ENCODE results near the gene ITPR2.
A peak's percentile ranks its signal among the peaks of the same experiment; 100 is the strongest.

The ITPR2 gene

GRCh38 chr12:26748412-26748740 lies 84.6 kb downstream of the ITPR2 start:
- Histone ChIP-seq H3K9me3 (ENCODE audit: control insufficient read depth, low read length) (no peaks in the 10 kb centered on the region), H2AFZ (ENCODE audit: low read depth, low read length) (no peak overlapping the region)
- 95% methylated on average over 2 of the region's 2 CpGs for WGBS

DNA sequence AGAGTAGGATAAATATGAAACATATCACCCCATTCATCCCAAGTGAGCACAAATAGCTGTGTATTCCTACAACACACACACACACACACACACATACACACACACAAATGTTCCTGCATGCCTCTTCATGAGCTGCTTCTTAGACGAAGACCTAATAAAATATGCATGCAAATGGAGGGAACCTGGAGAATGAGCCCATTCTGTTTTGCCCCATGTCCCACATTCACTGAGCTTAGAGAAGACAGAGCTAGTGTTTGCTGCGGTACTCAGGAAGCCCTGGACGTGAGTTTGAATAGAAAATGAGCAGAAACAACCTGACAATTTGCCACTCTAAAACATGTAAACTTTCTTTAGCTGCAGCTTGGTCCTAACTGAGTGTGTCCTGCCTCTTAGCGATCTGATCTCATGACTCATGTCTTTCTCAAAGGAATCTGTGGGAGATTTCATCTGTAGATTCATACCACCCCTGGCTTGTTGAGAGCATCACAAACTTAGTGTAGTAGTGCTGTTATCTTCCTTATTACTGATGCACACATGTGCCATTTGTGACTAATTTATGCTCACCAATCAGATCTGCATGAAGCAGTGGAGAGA lies 86.8 kb downstream of the ITPR2 start:
- no peak overlapping the region for H4K91ac ChIP-seq (ENCODE audit: low read length)
- no peak overlapping the region for H3K4me3 ChIP-seq (ENCODE audit: insufficient read depth in 1 of 2, low read depth in 1 of 2, low read length in 2 of 2)
- no peak overlapping the region for H3K23ac ChIP-seq (ENCODE audit: low read length in 2 of 2)
- peak overlapping the region in 1 of 2 experiments; percentile 9 for H3K18ac ChIP-seq (ENCODE audit: low read depth in 1 of 2, low read length in 2 of 2)
- no peak overlapping the region for H4K8ac ChIP-seq (ENCODE audit: low read length)
- peaks cover 7% of the 10 kb centered on the region for H3K4me1 ChIP-seq (ENCODE audit: control insufficient read depth, insufficient read depth, low read depth, low read length)
- H3K36me3 ChIP-seq (ENCODE audit: control insufficient read depth in 1 of 2, insufficient read depth in 2 of 2, low read depth in 1 of 2, low read length in 2 of 2) = no peaks in the 10 kb centered on the region
- no peak overlapping the region for H2BK12ac ChIP-seq (ENCODE audit: low read length in 2 of 2)
- H3K4ac ChIP-seq (ENCODE audit: low read depth in 1 of 2, low read length in 2 of 2) = no peak overlapping the region
- no peak overlapping the region for H2BK15ac ChIP-seq (ENCODE audit: low read depth, poor library complexity, severe bottlenecking)
- peak overlapping the region; percentile 0 for H3K4me2 ChIP-seq (ENCODE audit: low read length, poor library complexity, severe bottlenecking)
- H2BK5ac ChIP-seq (ENCODE audit: low read depth, low read length, poor library complexity, severe bottlenecking) = no peak overlapping the region
- H2AK5ac ChIP-seq (ENCODE audit: low read length, severe bottlenecking) = no peak overlapping the region
- H3K9ac ChIP-seq (ENCODE audit: low read length) = no peak overlapping the region
- DNase-seq = peak; percentile 85
- no peaks in the 10 kb centered on the region for H3K27me3 ChIP-seq (ENCODE audit: control insufficient read depth in 1 of 2, insufficient read depth in 1 of 2, low read length in 2 of 2)
- H3K9me3 ChIP-seq (ENCODE audit: control insufficient read depth, low read length) = no peaks in the 10 kb centered on the region
- H2AFZ ChIP-seq (ENCODE audit: low read depth, low read length) = no peak overlapping the region
- peaks cover 22% of the 10 kb centered on the region for H3K79me1 ChIP-seq (replicated peaks; ENCODE audit: low read length, poor library complexity, severe bottlenecking)
- H3K14ac ChIP-seq (ENCODE audit: low read length in 2 of 2) = no peak overlapping the region
- WGBS = 0% methylated on average over 3 of the region's 4 CpGs
- peak overlapping the region; percentile 43 for H3K27ac ChIP-seq (ENCODE audit: low read length, poor library complexity, severe bottlenecking)
- H2BK120ac ChIP-seq (ENCODE audit: low read depth, low read length) = no peak overlapping the region

More at GRCh38 chr12:26748412-26748740, 84.6 kb downstream of the ITPR2 start:
- DNase-seq = no peak
- H3K23ac ChIP-seq (ENCODE audit: low read length in 2 of 2) = no peak overlapping the region
- no peak overlapping the region for H3K4me2 ChIP-seq (ENCODE audit: low read length, poor library complexity, severe bottlenecking)
- H2BK12ac ChIP-seq (ENCODE audit: low read length in 2 of 2) = no peak overlapping the region
- no peak overlapping the region for H4K8ac ChIP-seq (ENCODE audit: low read length)
- no peaks in the 10 kb centered on the region for H3K36me3 ChIP-seq (ENCODE audit: control insufficient read depth in 1 of 2, insufficient read depth in 2 of 2, low read depth in 1 of 2, low read length in 2 of 2)
- H3K4me3 ChIP-seq (ENCODE audit: insufficient read depth in 1 of 2, low read depth in 1 of 2, low read length in 2 of 2) = no peak overlapping the region
- H2BK120ac ChIP-seq (ENCODE audit: low read depth, low read length) = no peak overlapping the region
- peaks cover 7% of the 10 kb centered on the region for H3K4me1 ChIP-seq (ENCODE audit: control insufficient read depth, insufficient read depth, low read depth, low read length)
- peak overlapping the region; percentile 24 for H3K9ac ChIP-seq (ENCODE audit: low read length)
- H4K91ac ChIP-seq (ENCODE audit: low read length) = no peak overlapping the region
- no peaks in the 10 kb centered on the region for H3K27me3 ChIP-seq (ENCODE audit: control insufficient read depth in 1 of 2, insufficient read depth in 1 of 2, low read length in 2 of 2)
- peak overlapping the region; percentile 14 for H2BK5ac ChIP-seq (ENCODE audit: low read depth, low read length, poor library complexity, severe bottlenecking)
- no peak overlapping the region for H3K14ac ChIP-seq (ENCODE audit: low read length in 2 of 2)
- peak overlapping the region; percentile 85 for H3K27ac ChIP-seq (ENCODE audit: low read length, poor library complexity, severe bottlenecking)
- no peak overlapping the region for H2AK5ac ChIP-seq (ENCODE audit: low read length, severe bottlenecking)
- H2BK15ac ChIP-seq (ENCODE audit: low read depth, poor library complexity, severe bottlenecking) = no peak overlapping the region
- no peak overlapping the region for H3K18ac ChIP-seq (ENCODE audit: low read depth in 1 of 2, low read length in 2 of 2)
- H3K4ac ChIP-seq (ENCODE audit: low read depth in 1 of 2, low read length in 2 of 2) = no peak overlapping the region
- H3K79me1 ChIP-seq (replicated peaks; ENCODE audit: low read length, poor library complexity, severe bottlenecking) = peaks cover 21% of the 10 kb centered on the region

DNA sequence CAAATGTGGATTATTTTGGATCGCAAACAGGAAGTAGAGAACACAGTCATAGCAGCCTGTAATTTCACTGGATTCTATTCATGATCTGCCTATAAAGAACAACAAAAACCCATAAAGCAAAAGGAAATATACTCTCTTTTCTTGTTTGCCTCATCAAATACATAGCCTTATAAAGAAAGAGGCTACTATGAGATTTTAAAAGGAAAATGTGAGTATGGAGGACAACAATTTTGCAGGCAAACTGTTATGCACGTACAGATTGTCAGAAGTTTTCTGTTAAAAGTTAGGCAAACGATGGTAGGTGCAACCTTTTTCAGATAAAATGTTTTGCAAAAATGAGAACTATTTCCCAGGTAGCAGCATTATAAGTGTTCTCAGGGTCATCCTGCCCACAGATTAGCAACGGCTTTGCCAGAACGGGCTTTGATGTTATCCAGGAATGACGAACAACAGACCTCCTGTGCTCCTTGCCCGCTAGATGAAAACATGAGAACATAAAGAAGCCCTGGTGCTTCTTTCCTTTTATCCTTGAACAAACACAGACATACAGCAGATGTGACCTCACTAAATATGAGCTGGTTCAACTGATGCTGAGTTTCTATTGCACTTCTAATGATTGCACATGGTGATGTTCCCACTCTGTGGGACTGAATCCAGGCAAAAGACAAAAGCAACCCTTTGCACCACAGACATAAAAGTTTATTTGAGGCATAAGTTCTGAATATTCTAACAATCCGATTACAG lies 88.1 kb downstream of the ITPR2 start:
- Histone ChIP-seq H2AFZ (ENCODE audit: low read depth, low read length) (no peak overlapping the region), H3K36me3 (ENCODE audit: control insufficient read depth in 1 of 2, insufficient read depth in 2 of 2, low read depth in 1 of 2, low read length in 2 of 2) (no peaks in the 10 kb centered on the region), H2BK5ac (ENCODE audit: low read depth, low read length, poor library complexity, severe bottlenecking) (no peak overlapping the region), H3K4ac (ENCODE audit: low read depth in 1 of 2, low read length in 2 of 2) (no peak overlapping the region), H2BK120ac (ENCODE audit: low read depth, low read length) (no peak overlapping the region), H2BK12ac (ENCODE audit: low read length in 2 of 2) (no peak overlapping the region), H2AK5ac (ENCODE audit: low read length, severe bottlenecking) (no peak overlapping the region), H3K4me2 (ENCODE audit: low read length, poor library complexity, severe bottlenecking) (no peak overlapping the region), H3K4me1 (ENCODE audit: control insufficient read depth, insufficient read depth, low read depth, low read length) (peaks cover 9% of the 10 kb centered on the region), H3K4me3 (ENCODE audit: insufficient read depth in 1 of 2, low read depth in 1 of 2, low read length in 2 of 2) (no peak overlapping the region), H3K79me1 (replicated peaks; ENCODE audit: low read length, poor library complexity, severe bottlenecking) (peaks cover 22% of the 10 kb centered on the region), H3K18ac (ENCODE audit: low read depth in 1 of 2, low read length in 2 of 2) (no peak overlapping the region), H3K9ac (ENCODE audit: low read length) (no peak overlapping the region), H3K23ac (ENCODE audit: low read length in 2 of 2) (no peak overlapping the region), H3K9me3 (ENCODE audit: control insufficient read depth, low read length) (no peaks in the 10 kb centered on the region), H2BK15ac (ENCODE audit: low read depth, poor library complexity, severe bottlenecking) (no peak overlapping the region), H4K8ac (ENCODE audit: low read length) (no peak overlapping the region), H3K27ac (ENCODE audit: low read length, poor library complexity, severe bottlenecking) (peak overlapping the region; percentile 2), H3K27me3 (ENCODE audit: control insufficient read depth in 1 of 2, insufficient read depth in 1 of 2, low read length in 2 of 2) (no peaks in the 10 kb centered on the region), H4K91ac (ENCODE audit: low read length) (no peak overlapping the region), H3K14ac (ENCODE audit: low read length in 2 of 2) (no peak overlapping the region)
- WGBS = 58% methylated on average over 8 of the region's 8 CpGs
- no peak for DNase-seq

DNA sequence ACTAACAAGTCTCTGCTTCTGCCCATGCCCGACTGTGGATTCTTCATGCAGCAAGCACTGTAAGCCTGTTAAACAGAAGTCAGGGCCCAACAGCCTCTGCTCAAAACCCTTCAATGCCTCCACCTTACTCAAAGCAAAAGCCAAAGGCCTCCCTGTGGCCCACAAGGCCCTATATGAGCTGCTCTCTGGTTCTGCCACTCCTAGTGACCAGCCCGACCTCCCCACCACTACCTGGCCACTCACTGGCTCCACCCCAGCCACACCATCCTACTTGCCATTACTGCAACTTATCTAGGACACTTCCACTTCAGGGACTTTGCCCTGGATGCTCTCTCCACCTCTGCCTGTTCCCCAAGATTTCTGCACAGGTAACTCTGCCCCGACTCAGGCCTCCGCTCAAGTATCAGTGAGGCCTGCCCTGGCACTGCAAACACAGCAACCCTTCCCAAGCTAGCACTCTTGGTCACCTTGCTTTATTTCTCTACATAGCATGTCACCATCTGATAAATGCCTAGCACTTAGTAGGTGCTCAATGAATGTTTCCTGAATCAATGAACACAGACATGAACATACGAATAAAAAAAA lies 88.9 kb downstream of the ITPR2 start:
- Histone ChIP-seq H3K18ac (ENCODE audit: low read depth in 1 of 2, low read length in 2 of 2) (peak overlapping the region in 1 of 2 experiments; percentile 4), H2AK5ac (ENCODE audit: low read length, severe bottlenecking) (peak overlapping the region; percentile 29), H3K23ac (ENCODE audit: low read length in 2 of 2) (peak overlapping the region in 1 of 2 experiments; percentile 72), H3K4me2 (ENCODE audit: low read length, poor library complexity, severe bottlenecking) (no peak overlapping the region), H4K91ac (ENCODE audit: low read length) (peak overlapping the region; percentile 64), H2AFZ (ENCODE audit: low read depth, low read length) (no peak overlapping the region), H4K8ac (ENCODE audit: low read length) (peak overlapping the region; percentile 29), H2BK15ac (ENCODE audit: low read depth, poor library complexity, severe bottlenecking) (no peak overlapping the region), H3K4me3 (ENCODE audit: insufficient read depth in 1 of 2, low read depth in 1 of 2, low read length in 2 of 2) (no peak overlapping the region), H3K27ac (ENCODE audit: low read length, poor library complexity, severe bottlenecking) (no peak overlapping the region), H3K9me3 (ENCODE audit: control insufficient read depth, low read length) (peaks cover under 1% of the 10 kb centered on the region), H3K27me3 (ENCODE audit: control insufficient read depth in 1 of 2, insufficient read depth in 1 of 2, low read length in 2 of 2) (no peaks in the 10 kb centered on the region), H3K14ac (ENCODE audit: low read length in 2 of 2) (peak overlapping the region in 1 of 2 experiments; percentile 75), H2BK12ac (ENCODE audit: low read length in 2 of 2) (peak overlapping the region in 1 of 2 experiments; percentile 83), H2BK120ac (ENCODE audit: low read depth, low read length) (no peak overlapping the region), H2BK5ac (ENCODE audit: low read depth, low read length, poor library complexity, severe bottlenecking) (no peak overlapping the region), H3K9ac (ENCODE audit: low read length) (no peak overlapping the region), H3K4ac (ENCODE audit: low read depth in 1 of 2, low read length in 2 of 2) (peak overlapping the region in 1 of 2 experiments; percentile 56), H3K4me1 (ENCODE audit: control insufficient read depth, insufficient read depth, low read depth, low read length) (peaks cover 9% of the 10 kb centered on the region), H3K36me3 (ENCODE audit: control insufficient read depth in 1 of 2, insufficient read depth in 2 of 2, low read depth in 1 of 2, low read length in 2 of 2) (no peaks in the 10 kb centered on the region), H3K79me1 (replicated peaks; ENCODE audit: low read length, poor library complexity, severe bottlenecking) (peaks cover 23% of the 10 kb centered on the region)
- WGBS = 95% methylated on average over 4 of the region's 5 CpGs
- no peak for DNase-seq

All from mesenchymal stem cell (in vitro differentiated cells and primary cell).